ENCODE data around the gene EMSY.
"Not testable (repeated sequence)": the region's sequence is repeated elsewhere in the genome, so short reads cannot be mapped to it uniquely, and the experiment has no call there.

Gene EMSY

DNA sequence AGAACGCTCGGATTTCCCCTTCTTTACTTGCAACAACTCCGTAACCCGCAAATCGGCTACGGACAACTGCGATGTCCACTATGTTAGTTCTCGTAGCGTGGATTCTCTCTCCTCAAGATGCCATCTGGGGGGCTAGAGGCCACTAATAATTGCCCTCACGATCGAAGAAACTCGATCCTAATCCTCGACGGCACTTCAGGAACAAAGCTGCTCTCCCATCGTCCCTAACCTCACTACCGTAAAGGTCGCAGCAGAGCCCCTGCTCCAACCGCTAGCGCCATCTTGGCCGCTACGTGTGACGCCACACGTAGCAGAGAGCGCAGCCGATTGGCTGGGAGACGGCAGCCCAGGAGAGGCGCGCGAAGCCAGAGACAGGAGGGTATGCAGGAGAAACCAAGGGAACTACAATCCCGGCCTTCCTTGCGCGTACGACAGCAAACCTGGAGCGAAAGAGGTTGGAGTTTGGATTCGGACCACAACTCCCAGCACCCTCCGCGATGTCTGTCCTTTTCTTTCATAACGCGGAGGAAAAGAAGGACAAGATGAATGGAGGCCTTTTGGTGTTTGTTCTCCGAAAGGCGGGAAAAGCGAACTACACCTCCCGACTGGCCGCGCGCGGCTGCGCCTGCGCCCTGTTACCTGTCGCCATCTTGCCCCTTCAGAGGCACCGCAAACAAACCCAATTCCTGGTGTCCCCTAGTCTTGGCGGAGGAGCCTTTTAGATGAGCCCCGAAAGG lies at the start of gene EMSY:
Gene EMSY (plus strand): TSS at position 635 of the 737 bp plus-strand sequence. CDS start 1,921 bp downstream, outside the sequence.
- peak; percentile 100 for DNase-seq

- DNase-seq = no peak
These were observed 49.5 kb upstream of the EMSY start for GRCh38 chr11:76395296-76395695.

DNA sequence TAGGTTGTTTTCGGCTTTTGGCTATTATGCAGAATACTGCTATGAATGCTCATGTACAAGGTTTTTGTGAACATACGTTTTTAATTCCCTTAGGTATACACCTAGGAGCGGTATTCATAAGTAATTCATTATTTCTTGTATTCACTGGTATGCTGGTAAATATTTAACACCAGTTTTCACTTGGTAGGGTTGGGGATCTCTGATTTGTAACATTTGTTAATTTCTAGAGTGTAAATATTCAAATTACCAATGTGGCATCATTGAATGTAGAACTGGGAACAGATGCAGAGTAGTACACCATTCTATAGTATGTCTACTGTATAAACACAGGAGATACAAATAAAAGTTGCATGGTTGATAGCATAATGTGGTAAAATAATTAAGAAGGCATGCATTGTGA lies 47.4 kb upstream of the EMSY start:
- DNase-seq = no peak

- no peak for DNase-seq
These were observed 43.9 kb upstream of the EMSY start for GRCh38 chr11:76400967-76401366.

- DNase-seq = not testable (repeated sequence)
These were observed 43.3 kb upstream of the EMSY start for GRCh38 chr11:76401484-76401883.

DNA sequence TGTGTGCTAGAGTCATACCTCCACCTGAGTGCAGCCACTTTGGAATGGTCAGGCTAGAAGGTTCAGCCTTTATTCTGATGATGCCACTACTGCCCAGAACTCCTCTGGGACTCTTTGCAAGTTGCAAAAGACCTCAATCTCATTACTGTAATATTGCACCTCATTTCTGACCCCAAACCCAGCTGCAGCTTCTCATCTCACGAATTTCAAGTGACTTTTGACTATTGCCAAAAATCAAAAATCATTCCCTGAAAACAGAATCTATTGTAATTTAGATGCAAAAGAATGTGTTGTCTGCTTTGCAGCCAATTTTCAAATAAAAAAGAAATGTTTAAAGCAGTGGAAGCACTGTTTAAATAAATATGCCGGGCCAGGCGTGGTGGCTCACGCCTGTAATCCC lies 38.5 kb upstream of the EMSY start:
- DNase-seq = no peak

DNA sequence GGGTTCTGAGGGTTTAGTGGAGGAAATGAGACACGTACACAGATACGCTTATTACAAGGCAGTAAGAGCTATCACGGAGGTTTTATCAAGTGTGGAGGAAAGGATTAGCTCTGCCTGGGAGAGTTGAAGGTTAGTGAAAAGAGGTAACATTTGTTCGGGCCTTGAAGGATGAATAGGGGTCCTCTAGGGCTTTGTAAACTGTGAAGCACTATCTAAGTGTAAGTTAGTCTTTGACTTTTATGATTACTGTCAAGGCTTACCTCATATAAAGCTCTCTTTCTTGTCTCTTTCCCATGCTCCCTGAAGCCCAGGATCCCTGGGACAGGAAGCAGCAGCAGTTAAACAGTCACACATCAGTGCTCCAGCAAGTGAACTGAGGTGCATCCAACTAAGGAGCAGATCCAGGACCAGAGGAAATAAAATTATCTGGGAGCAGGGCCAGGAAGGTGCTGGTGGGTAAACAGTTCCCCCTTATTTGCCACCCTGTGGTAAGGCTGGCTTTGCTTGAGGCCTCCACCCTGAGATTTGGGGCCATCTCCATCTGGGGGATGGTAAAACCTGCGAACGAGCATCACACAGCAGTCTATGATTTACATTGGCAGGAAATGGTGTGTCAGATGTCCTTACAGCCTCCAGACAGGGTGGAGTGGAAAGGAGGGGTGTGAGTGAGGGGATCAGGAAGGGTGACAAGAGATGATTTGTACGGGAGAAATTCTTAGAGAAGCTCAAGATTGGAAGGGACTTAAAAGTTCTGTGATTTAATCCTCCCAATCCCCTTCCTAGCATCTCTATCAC lies 36.5 kb upstream of the EMSY start:
- peak; percentile 91 for DNase-seq

DNA sequence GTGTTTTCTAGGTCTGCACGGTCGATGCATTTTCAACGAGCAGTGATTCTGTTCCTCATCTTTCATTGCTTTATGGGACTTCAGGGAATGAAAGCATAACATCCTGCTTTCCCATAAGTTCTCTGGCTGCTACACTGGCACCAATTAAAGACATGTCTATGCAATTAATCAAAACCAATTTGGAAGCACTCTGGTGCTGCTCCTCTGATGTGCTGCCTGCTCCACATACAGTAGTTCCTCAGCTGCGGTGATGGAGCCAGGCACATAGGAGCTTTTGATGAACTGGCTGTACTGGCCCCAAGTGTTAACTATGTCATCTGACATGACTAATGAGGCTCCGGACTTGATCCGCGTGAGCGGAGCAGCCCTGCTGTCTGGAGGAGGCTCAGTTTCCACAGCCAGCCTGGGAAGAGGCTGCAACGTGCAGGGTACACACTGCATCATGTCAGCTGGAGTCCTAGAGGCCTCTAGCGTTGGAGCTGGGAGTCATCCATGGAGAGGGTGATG lies 33.9 kb upstream of the EMSY start:
- peak; percentile 45 for DNase-seq

DNA sequence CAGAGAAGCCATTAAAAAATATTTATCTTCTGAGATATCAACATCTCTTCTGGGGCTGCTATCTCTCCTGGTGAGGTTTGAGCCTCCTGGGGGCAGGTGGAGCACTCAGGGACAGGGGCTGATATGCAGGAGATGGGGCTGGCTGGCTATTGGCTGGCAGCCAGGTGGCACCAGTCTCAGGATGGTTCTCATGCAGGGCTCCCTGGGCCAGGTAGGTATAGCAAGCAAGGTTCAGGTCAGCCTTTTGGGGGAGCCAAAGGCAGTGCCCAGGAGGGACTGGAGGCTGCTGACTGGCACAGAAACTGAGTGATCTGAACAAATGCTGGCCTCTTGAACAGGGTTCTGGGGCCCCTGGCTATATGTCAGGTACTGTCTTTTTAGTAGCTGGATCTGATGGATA lies 29.7 kb upstream of the EMSY start:
- peak; percentile 45 for DNase-seq

DNA sequence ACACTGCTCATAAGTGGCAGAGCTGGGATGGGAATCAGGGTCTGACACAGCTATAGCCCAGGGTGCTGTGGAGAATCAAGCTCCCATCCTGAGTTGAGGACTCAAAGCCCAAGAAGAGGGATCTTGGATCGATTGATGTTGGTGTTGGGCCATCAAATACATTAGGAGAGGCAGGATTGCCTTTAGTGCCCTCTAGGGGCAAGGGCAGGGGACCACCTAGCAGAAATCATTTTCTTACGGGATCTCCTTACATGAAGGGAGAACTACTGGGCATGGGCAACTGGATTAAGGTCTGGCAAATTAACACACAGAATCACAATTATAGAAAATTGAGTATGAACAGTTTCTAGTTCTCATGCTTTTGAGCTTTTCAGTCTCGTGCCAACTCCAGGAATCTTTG lies 24.9 kb upstream of the EMSY start:
- DNase-seq = peak; percentile 75

GRCh38 chr11:76424379-76424778 lies 20.4 kb upstream of the EMSY start:
- no peak for DNase-seq

DNA sequence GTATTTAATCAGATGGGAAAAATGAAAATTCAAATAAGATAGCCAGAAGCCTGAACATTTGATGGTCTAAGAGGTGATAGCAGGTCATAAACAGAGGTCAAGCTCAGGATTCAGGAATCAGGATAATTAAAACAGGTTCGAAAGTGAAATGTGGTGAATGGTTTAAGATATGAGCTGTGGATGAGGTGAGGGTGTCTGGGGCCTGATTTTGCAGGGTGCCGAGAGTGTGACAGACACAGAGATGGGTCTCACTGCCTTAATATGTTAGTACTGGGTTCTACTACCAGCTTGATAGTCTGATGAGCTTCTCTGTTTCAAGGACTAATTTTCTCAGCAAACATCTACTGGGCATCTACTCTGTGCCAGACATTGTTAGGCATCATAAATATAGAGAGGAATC lies 19.9 kb upstream of the EMSY start:
- no peak for DNase-seq

DNA sequence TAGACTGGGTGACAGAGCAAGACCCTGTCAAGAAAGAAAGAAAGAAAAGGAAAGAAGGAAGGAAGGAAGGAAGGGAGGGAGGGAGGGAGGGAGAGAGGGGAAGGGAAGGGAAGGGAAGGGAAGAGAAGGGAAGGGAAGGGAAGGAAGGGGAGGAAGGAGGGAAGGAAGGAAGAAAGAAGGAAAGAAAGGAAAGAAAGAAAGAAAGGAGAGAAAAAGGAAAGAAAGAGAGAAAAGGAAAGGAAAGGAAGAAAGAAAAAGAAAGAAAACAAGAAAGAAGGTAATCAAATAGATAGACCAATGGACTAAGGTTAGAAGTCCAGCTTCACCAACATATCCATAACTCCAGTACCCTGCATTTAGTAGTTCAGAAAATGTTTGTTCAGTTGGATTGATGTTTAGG lies 18.2 kb upstream of the EMSY start:
- no peak for DNase-seq

DNA sequence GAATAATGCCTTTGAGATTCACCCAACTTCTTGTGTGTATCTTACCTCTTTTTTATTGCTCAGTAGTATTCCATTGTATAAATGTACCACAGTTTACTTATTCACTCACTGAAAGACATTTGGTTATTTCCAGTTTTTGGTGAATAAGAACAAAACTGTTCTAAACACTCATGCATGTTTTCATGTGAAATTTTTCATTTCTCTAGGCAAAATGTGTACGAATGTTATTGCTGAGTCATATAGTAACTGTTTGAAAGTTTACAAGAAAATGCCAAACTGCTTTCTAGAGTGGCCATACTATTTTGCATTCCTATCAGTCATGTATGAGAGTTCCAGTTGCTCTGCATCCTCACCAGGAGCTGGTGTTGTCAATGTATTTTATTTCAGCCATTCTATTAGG lies 8.8 kb upstream of the EMSY start:
- no peak for DNase-seq

DNA sequence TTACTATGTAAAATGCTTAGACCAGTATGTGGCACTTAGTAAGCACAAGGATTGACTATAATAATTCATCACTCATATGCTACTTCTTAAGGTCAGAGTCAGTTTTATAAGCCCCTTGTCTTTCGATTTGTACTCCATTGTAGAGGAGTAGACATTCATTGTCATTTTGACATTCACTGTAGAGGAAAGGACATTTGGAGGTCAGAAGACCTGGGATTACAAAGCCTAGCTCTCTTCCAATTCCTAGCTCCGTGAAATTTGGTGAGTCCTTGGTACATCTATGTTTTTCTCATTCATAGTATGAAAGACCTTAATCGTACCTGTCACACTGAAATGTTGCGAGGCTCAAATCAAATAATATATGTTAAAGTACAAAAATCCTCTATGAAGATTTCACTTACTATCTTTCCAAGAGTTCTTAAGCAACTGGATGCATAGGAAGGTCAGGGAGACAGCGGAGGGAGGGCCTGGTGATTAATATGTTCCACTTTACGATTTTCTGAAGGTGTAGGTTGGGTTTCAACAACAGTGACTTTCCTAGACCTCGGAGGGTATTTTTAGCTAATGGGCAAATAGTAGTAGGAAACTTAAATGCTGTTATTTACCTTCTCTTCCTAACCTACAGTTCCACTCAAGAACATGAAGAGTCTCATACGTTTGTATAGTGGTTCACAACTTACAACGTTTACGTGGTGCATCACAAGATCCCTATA lies 1.4 kb upstream of the EMSY start:
- DNase-seq = peak; percentile 56

DNA sequence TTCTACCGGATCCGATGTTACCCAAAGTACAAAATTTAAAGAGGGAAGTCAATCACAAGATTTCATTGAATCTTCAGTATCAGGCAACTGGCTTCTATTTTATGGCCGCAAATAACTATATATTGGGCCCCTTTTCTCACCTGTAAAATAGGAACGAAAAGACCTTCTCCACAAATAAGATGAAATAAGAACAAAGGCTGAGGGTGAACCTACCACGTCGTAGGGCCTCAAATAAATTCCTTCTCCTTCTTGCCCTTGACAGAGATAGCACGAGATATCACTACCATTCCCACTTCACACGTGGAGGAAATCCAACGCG lies 794 bp upstream of the EMSY start:
- no peak for DNase-seq

DNA sequence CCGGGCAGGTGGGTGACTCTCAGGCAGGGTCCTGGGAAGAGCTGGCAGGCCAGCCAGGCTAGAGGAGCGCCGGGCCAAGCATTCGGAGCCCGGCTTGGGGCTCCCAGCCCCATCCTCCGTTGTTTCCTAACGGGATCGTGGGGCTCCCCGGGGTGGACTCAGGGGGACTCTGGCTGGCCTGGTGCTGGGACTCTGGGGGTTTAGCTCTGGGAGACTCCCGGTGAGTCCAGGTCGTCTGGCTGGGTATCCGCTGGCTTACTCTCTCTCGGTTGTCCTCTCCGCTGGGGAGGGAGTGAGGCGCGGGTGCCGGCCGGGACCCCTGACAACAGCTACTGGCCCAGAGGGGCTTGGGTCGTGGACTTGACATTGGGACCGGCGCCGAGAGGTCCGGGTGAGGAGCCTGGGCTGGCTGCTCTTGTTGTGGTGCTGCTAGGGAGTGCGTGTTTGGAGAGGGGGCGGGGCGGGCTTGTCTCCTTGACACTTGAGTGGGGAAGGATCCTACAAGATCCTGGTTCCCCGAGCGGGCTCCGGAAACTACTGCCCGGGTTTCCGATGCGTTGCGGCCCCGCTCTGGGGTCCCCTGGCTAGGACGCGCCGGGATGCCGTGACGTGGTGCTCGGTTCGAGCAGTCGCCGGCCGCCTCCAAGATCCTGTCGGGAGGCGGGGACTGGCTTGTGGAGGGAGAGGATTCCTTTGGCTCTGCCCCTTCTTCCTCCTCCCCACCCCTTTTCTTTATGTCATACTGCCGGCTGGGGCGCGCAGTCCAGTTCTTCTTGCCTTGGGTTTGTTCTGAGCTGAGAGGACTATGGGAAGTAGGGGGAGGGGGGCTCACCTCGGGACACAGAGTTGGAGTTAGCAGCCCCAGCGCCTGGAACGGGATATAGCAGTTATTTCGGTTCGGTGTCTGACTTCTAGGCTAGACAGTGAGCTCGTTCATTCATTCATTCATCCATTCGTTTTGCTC lies 585 bp downstream of the EMSY start:
- DNase-seq = peak; percentile 96

DNA sequence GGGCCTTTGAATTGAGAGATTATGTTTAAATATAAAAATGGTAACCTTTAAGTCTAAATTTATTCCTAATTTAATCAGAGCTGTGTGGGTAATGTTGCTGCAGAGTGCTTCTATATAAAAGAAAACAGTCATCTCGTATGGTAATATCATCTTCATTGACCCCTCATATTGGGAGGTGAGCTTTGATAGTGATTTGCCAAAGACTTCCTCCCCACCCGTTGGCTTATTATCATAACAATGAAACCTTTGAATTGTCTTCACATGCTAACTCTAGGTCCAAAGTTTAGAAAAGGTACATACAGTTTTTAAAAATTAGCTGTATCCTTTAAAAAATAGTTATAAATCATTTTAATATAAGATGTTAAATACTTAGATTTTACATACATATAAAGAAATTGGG lies 3.7 kb downstream of the EMSY start:
- no peak for DNase-seq

- DNase-seq = no peak
These were observed 8.4 kb downstream of the EMSY start for GRCh38 chr11:76453248-76453647.

GRCh38 chr11:76455331-76455730 lies 10.5 kb downstream of the EMSY start:
- no peak for DNase-seq

- DNase-seq = no peak
These were observed 11.1 kb downstream of the EMSY start for GRCh38 chr11:76455931-76456330.

GRCh38 chr11:76456571-76456970 lies 11.8 kb downstream of the EMSY start:
- no peak for DNase-seq

DNA sequence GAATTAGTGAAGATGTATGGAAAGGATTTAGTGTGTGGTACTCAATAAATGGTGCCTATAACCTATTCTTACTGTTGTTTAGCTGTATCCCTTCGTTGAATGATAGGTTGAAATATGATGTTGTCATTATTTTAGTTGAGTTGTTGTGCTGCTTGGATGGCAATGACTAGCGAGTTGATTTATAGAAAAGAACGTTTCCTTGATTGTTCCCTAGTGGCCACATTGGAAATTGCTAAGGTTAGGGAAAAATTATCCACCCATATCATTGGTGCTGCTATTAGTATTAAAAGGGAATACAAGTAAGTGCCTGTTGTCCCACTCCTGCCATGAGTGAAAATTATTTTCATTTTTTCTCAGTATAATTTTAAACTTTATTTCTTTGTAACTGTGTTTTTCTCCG lies 14.5 kb downstream of the EMSY start:
- DNase-seq = peak; percentile 57

Measured in DMS53 (cell line).